GM18868 (cell line): Measurements from ENCODE around the gene TLE3.
"Not testable (repeated sequence)": the region's sequence is repeated elsewhere in the genome, so short reads cannot be mapped to it uniquely, and the experiment has no call there.

Experiments
- ATAC-seq: cut with Tn5 transposase; IDR thresholded peaks from one replicate; pipeline ENCODE4 v1.9.1; 2021; ENCODE audit warnings: mild to moderate bottlenecking, moderate library complexity; ENCODE audit not compliant: unreplicated experiment

The TLE3 gene

DNA sequence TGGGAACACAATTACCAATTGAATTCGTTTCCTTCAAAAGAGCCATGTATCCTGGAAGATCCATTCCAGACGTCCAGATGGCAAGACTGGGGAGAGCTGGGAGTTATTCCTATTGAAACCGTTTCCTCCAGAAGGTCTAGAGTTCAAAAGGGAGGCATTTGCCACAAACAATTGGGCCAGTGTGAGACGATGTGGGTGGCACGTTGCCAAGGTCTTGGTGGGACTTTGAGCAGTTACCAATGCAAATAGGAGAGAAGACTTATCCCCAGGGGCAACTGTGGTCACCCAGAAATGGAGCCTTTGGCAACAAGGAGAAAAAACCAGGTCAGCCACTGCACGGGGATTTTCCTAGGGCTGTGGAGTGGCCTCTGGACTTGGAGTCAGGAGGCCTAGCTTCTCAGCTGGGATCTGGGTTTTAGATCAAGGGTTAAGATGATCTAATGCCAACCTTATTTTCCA is 29.6 kb upstream of the TLE3 start:
- ATAC-seq: no peak

DNA sequence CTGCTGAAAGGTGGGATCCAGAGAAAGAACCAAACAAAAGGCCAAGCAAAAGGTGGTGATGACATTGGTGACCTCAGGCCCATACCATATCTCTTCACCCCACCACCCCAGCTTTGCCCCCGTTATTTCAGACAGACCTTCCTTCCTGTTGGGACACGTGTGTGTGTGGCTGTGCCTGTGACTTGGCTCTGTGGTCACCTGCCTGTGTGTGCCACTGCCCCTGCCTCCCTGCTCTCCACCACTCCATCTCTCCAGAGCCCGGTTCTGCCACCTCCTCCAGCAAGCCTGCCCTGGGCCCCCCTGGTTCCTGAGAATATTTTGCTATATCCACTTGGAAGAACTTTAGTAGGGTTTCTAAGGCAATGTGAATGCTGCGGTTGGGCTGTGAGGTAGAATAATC is 28.6 kb upstream of the TLE3 start:
- ATAC-seq: no peak

DNA sequence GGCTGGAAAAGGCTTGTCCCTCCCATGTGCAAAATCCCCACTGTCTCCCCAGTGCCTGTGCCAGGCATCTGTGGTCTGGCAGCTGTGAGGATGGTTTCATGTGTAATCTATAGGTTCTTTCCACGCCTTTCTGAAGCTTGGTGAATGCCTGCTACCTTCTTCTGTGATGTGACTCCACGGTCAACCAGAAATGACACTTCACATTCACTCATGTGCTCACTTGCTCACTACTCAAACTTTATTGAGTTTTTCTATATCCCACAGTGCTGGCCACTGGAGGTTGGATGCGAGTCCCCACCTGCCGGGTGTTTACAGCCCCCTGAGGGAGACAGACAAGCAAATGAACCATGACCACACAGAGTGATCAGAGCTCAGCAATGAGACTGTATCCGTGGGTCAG is 27.9 kb upstream of the TLE3 start:
- ATAC-seq: peak; percentile 64

DNA sequence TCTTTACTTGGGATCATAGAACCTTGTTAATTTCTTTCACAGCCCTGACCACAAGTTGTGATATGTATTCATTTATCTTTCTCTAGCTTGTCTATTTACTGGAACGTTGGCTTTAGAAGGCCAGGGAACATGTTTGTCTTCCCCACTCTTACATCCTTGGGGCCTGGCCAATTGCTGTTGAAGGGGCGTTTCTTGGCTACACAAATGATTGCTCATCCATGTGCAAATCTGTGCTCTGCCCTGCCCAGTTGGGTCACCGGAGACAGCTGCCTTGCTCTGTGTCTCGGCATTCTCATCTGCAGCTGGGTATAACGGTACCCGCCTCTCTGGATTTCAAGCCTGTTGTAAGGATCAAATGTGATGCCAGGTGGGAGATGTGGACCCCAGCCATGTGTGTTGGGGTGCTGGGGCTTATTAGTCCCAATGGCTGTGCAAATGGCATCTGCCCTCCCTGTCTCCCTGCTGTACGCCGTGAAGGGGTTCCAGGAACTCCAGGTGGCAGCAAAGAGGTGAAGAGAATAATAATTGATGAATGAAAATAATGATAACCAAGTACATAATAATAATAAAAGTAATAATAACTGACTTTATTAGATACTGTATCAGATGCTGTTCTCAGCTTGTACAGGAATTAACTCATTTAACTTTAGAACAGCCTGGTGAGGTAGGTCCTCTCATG is 24.0 kb upstream of the TLE3 start:
- ATAC-seq: no peak

DNA sequence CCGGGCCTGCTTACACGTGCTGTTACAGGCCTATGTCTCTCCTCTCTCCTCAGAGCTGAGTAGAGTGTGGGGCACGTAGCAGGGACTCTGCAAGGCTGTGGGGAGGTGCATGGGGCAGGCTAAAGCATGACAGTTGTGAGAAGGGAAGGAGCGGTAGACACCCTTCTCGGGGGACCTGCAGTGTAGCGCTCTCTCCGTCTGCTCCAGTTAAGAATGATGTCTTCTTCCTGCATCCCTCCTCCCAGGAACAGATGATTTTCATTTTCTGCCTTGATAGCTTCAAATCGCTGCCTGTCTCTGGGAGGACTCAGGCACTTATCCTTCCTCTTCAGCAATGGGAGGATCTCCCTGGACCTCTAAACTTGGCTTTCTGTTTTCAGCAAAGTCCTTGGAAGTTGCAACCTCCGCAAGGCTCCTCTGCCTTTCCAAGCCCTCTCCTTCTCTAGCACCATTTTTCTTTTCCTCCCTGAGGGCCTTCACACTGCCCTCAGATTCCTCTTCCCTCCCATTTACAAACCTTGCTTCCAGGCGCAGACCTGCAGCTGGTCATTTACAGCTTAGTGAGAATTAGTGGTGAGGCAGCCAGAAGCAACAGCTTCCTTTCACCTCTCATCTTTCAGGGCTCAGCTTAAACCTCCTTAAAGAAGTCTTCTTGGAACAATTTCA is 23.4 kb upstream of the TLE3 start:
- no peak for ATAC-seq

DNA sequence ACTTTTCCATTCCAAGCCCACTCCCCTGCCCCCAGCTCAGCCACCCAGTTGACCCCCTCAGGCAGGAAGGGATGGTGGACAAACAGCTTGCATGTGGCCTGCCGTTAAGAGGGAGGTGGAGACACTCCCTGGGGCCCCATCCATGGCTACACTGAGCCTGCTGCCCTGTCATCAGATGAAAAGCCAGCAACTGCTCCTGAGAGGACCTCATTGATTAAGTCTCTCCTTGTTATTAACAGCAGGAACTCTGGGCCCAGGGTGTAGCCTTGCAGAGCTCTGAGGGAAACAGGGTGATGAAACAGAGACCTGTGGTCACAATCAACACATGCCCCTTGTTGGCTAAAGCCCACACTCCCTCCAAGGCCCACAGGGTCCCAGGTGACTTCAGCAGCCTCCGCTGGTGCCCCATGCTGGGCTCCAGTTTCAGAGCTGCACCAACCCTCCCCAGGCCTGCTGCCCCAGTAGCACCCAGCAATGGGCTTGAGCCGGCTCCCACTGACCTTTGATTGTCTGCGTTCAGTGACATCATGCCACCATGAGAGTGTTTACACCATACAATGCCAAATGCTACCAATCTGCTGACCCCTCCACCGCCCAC is 22.3 kb upstream of the TLE3 start:
- ATAC-seq: no peak

DNA sequence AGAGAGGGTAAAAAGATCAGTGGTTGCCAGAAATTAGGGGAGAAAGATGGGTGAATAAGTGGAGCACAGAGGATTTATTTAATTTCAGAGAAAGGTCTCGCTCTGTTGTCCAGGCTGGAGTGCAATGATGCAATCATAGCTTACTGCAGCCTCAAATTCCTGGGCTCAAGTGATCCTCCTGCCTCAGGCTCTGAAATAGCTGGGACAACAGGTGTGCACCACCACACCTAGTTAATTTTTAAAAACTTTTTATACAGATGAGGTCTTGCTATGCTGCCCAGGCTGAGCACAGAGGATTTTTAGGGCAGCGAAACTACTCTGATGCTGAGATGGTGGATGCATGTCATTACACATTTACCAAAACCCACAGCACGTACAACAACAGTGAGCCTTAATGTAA is 20.9 kb upstream of the TLE3 start:
- no peak for ATAC-seq

DNA sequence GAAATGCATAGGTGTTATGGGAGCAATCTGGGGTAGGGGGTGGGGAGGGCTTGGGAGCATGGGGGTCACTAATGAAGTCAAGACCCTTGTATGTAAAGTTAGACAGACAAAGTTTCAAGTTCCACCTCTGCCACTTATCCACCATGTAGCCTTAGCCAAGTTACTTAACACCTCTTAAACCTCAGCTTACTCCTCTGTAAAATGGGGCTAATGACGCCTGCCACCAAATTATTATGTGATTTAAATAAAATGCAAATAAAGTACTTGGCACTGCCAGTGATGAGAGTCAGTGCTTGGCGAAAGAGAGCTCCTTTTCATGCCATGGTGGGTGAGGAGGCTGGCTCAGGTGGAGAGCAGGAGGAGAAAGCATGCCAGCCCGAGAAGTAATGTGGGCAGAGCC is 18.6 kb upstream of the TLE3 start:
- no peak for ATAC-seq

DNA sequence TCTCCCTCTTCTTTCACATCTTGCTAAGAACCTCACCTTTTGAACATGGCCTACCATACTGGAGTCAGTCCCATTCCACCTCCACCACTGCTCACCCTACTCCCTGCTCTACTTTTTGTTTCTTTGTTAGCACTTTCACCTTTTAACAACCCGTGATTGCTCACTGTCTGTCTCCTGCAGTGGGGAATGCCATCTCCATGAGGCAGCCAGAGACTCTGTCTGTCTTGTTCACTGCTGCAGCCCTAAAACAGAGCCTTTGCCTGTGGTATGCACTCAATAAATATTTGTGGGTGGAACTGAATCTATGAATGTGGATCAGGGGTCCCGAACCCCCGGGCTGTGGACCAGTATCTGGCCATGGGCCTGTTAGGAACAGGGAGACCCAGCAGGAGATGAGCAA is 16.5 kb upstream of the TLE3 start:
- no peak for ATAC-seq

DNA sequence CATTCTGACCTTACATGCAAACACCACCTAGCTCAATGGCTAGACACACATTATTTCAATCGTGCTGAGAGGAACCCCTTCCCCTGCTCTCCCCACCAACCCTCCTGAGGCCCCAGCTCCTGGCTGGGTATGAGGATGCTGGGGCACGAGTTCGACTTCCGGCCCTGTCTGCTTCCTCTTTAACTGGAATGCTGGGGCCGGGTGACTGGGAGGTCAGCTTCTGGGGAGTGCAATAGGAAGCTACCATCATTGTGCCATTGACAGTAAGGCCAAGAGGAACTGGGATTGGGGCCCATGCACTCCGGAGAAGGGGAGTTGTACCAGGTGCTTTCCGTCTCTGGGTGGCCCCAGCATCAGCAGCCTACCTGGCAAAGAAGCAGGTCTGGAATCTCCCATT is 15.6 kb upstream of the TLE3 start:
- ATAC-seq: no peak

DNA sequence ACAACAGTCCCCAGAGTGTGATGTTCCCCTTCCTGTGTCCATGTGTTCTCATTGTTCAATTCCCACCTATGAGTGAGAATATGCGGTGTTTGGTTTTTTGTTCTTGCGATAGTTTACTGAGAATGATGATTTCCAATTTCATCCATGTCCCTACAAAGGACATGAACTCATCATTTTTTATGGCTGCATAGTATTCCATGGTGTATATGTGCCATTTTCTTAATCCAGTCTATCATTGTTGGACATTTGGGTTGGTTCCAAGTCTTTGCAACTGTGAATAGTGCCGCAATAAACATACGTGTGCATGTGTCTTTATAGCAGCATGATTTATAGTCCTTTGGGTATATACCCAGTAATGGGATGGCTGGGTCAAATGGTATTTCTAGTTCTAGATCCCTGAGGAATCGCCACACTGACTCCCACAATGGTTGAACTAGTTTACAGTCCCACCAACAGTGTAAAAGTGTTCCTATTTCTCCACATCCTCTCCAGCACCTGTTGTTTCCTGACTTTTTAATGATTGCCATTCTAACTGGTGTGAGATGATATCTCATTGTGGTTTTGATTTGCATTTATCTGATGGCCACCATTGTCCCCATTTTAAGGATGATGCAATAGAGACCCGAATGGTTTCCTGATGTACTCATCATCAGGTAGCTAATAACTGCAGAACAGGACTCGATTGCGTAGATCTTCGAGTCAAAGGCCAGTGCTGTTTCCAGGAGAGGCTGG is 15.0 kb upstream of the TLE3 start:
- not testable (repeated sequence) for ATAC-seq

DNA sequence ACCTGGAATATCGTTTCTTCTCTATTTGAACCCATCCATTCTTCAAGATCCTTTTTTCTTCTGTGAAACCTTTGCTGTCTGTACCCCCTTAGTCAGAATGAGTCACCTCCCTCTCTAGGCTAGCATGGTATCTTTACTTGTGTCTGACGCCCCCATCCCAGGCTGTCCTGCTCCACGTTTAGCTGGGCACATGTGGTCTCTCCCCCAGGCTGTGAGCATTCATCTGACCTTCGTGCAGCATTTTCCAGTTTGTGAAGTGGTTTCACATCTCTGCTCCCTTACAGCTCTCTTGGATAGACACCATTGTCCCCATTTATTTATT is 14.3 kb upstream of the TLE3 start:
- ATAC-seq: no peak

DNA sequence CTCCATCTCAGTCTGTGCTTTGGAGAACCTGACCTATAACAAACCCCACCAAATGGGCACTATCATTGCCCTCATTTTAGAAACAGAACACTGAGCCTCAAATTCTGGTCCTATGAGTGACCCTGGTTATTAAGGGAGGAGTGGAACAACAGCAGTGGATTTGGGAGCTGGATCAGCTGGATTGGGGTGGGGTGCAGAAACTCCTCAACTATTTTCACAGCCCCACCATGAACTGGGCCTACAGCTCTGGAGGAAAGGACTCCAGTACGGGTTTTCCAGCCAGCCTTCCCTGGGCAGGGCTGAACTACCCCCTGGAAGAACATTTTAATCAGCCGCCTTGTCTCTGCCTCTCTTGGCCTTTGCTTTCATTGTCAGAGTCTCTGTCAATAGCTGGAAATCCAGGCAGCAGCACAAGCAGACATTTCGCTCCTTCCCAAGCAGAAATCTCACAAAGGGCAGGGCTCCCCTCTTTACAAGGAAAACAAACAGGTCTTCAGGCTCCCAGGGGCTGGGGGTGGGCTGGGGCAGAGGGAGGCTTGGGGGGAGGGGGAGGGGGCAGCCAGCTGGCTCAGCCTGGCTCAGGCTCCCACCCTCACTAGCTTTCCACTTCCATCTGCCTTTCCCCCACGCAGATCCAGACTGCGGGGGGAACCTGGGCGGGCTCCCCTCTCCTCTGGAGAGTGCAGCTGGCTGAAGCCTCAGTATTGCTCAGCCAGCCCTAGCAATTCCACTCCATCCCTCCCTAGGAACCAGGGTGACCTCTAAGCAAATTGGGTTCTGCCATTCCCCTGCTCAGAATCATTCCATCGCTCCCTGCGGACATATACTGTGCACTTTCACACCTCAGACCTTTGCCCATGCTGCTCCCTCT is 13.7 kb upstream of the TLE3 start:
- no peak for ATAC-seq

DNA sequence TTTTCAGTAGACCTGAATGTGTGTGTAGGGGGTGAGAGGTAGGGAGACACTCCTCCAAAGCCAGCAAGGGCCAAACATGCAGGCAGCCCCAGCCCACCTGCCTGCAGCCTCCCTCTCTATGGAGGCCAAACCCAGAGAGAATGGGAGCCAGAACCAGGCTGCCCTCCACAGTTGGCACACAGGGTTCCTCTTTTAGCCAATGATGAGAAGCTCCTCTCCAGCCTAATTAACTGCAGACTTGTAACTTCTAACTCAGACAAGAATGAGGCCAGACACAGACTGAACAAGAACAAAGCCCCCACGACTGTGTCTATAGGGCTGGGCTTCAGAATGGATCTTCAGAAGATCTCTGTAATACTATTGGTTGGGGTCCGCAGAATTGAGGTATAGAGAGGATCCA is 12.3 kb upstream of the TLE3 start:
- ATAC-seq: no peak

DNA sequence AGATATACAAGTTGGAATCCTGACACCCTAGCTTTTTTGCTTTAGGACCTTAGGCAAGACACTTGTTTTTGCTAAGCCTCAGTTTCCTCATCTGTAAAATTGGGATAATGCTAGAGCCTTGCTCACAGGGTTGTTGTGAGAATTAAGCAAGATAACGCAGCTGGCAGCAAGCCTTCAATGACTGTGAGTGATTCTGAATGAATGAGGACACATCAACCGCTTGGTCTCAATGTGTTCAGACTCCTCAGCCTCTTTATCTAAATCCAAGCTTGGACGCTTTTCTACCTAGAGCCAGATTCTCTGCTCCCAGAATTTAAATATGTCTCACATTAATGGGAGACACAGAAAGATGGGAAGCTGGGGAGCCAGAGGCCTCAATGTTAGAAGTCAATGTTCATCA is 11.8 kb upstream of the TLE3 start:
- no peak for ATAC-seq

DNA sequence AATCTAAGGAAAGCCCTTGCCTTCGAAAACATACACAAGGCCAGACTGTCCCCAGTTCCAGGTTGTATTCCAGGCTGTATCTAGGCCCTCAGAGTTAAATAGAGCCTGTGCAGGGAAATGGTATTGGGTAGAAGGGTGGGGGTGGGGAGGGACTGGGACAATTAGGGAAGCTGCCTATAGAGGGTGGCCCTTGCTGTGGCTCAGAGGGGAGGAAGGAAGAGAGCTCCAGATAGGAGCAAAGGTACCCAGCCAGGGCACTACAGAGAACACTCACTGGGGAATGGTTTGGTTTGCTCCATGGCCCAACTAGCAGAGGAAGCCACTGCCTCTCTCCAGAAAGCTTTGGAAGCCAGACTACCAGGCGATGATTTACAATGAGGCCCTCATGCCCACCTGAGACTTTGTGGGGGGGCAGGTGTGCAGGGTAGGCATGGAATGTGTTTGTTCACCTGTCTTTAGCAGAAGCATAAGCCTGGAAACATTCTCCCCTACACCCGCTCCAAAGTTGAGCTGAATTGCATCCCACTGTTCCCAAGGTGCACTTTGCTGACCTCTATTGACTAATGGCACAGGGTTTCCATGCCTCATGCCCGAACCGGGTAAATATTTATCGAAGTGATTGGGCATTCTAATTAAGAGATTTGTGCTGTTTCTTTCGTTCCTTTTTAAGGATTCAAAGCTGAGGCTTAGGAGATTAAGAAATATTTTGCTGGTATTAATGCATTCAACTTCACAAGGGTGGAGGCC is 6.3 kb upstream of the TLE3 start:
- ATAC-seq: no peak

DNA sequence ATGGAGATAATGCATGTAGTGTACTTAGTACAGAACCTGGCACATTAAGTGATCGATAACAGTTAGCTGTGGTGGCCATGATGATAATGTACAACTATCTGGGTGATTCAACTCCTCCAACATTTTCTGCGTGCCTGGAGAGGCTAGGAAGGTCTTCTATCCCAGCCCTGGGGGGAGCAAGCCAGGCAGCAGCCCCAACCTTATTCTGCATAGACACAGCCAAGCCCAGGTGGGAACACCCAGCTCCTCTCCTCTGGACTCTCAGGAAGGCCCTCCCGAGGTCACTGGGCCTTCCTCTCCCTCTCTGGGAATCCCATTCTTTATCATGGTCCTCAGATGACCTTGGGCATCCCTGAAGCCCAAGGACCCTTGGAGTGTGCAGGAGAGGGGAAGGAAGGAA is 5.1 kb upstream of the TLE3 start:
- no peak for ATAC-seq

DNA sequence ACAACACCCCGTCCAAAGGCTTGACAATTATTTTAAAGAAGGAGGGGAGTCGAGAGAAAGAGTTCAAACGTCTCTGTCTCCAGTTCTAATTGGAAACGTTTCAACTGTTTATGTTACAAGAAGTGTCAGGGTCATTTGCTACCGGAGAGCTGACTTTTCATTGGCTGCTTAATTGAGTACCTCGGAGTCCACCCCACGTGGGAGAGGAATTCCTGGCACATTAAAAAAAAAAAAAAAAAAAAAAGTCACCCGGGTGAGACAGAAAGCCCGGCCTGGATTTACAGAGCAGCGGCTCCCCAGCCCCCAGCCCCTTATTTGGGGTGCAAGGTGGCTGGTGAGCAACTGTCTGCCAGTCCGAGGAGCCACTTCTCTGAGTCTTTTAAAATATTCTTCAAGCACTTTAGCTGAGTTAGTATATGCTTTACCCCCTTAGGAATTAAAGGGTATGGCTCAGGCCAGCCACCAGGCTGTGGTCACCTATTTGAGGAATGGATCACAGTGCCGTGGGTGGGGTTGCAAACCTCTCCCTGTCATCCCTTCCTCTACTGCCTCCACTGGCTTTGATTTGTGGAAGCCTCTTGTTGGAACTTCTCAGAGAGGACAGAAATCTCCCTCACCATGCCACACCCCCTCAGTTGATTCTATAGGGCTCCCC is 3.9 kb upstream of the TLE3 start:
- ATAC-seq: no peak

DNA sequence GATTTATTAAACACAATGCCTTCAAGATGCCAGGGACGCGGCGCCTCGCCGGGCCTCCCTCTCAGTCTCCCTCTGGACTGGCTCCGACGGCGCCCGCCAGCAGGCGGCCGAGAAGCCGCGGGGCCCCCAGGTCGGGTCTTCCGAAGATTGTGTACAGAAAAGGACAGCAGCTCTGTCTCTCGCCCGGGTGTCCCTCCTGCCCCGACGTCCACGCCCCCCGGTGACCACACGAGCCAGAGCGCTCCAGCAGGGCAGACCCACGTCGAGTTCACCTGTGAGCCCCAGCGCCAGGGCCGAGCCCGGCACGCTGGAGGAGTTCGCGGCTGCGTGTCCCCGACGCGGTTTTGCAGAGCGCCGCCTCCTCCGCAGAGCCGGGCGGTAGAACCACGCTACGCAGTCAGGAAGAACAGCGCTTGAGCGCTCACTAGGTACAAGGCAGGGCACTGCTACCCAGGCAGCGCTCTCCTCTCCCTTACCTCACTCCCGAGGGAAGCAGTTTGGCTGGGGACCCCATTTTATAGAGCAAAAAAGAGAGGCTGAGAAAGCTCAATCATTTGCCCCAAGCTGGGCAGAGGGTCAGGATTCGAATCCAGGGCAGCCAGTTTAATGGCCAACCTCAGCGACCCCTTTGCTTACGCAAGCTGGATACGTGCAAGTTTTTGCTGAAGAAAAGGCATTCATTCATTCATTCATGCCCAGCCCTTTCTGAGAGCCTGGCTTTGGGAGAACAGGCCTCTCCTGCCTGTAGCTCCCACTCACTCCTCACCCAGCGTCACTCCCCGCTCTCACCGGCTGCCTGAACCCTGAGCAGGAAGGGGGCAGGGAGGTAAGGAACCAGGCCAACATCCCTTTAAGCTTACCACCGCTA is 3.0 kb upstream of the TLE3 start:
- ATAC-seq: no peak
